Renal cortex interstitium (tissue), 11 donors: ENCODE results near the gene RBM5. TPM values are rescaled to one million over a fixed set of nuclear protein-coding genes. Genes with fewer than 3 reads are reported as not detected.

Experiments
- DNase-seq, 11 donors: peaks; one replicate each; pipeline ENCODE4 v3.0.0-alpha.2; 2013; ENCODE audit warnings: low read depth in 9 of 11, low spot score in 4 of 11; ENCODE audit errors: extremely low read depth in 1 of 11
- polyA plus RNA-seq, 3 donors: library from polyadenylated mRNA; unstranded; fragments of 120-200 nt; gene quantifications; one replicate each; pipeline ENCODE4 v1.2.1, GENCODE V29; 2013; ENCODE audit not compliant: insufficient read length in 3 of 3

The RBM5 gene
- polyA plus RNA-seq, 3 donors = 260 to 395 (median 268) TPM

DNA sequence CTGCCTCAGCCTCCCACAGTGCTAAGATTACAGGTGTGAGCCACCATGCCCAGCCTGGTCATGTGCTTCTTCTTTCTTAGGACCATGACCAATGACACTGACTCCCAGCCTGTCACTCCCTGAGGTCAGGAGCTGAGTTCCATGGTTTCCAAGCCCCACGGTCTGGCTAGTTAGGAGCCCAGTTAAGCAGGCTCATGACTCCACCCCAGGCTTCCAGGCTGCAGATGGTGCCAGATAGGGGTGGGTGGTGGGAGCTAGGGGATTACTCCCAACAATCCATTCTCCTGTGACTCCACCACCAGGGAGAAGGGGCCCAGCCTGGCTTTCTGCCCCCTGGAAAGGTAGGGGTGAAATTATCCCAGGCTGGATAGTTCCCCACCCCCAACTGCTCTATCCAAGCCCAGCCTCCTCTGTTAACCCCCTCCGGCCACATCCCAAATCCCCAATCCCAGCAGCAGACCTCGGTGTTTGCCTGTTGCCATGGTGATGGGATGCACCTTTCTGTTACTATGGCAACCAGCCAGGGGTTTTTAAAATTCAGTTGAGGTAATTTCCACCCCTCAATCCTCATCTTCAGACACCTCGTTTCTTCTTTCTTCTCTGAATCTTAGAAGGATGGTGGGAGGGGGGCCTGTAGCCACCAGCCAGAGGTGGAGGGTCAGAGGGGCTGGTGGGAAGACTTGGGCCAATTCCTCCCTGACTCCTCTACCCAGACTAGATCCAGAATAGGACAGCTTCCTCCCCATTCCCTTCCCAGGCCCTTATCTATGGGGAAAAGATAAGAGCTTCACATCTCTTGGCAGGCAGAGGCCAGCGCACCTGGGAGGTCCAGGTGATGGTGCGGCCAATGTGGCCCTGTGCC lies 43.9 kb downstream of the RBM5 start:
- DNase-seq = no peak

GRCh38 chr3:50133283-50133615 lies 44.5 kb downstream of the RBM5 start:
- no peak for DNase-seq

DNA sequence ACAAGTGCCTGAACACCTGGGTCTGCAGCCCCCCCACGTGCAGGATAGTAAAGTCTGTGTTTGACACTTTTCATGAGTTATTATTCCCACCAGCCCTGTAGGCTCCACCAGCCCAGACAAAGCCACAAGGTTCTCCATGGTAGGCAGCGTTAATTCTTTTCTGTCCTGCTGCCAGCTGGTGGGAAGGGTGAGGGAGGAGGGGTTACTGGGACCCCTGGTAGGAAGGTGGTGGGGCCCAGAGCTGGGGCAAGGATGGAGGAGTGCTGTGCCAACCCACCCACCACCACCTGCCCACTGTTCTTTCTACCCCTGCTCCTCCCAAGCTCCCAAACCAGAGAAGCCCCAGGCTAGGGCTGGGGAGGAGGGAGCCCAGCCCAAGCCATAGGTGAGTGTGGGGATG lies 45.6 kb downstream of the RBM5 start:
- DNase-seq = no peak

GRCh38 chr3:50135964-50136363 lies 47.2 kb downstream of the RBM5 start:
- DNase-seq = no peak

- peak in 1 of 11 donors; percentile 72 for DNase-seq
Measured at GRCh38 chr3:50136714-50137405, 48.1 kb downstream of the RBM5 start.

GRCh38 chr3:50137531-50137930 lies 48.8 kb downstream of the RBM5 start:
- DNase-seq = no peak

- peak in 3 of 11 donors; percentile 74 for DNase-seq
Measured at GRCh38 chr3:50138266-50139200, 49.8 kb downstream of the RBM5 start.

DNA sequence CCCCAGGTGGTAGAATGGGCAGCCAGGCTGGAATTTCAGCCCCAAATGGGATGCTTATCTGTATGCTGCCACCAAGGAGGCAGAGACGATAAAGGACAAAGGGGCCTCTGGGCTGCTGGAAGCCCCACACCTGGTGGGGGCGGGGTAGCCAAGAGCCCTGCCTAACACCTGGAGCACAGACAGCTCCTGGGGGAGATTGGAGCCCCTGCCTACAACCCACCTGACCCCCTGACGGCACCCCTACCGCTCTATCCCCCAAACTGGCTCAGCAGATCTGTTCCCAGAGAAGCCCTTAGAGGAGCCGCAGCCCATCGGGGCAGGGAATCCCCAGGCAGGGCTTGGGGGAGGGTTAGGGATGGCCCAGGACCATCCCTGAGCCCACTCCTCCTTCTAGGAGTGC lies 50.6 kb downstream of the RBM5 start:
- no peak for DNase-seq

DNA sequence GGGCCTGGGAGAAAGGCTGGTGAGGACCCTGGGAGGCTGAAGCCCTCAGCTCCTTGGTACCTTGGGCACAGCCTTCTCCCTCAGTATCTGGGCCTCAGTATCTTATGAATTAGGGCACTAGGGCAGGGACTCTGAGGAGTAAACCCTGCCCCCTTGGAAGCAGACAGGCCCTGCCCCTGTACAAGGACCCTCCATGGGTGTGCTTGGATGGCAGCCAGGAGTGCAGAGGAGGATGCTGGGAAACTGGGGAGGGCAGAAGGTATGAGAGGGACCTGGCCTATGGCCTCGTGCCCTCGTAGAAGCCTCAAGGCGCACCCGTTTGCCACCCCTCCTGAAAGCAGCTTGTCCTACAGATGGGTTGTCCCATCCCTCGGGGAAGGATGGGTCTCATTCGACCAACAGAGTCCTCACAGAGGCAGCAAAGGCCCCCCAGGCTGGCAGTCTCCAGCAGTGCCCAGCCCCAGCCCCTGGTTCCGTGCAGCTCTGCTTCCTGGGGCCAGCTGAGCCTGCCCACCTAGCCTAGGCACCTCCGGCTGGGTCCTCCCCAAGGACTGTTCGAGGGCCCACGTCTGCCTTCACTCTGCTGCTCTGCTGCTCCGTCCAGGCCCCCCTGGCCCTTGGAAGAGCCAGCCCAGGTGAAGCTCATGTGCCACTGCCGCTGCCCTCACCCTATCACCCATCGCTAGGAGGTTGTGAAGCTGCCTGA lies 51.2 kb downstream of the RBM5 start:
- DNase-seq = no peak

DNA sequence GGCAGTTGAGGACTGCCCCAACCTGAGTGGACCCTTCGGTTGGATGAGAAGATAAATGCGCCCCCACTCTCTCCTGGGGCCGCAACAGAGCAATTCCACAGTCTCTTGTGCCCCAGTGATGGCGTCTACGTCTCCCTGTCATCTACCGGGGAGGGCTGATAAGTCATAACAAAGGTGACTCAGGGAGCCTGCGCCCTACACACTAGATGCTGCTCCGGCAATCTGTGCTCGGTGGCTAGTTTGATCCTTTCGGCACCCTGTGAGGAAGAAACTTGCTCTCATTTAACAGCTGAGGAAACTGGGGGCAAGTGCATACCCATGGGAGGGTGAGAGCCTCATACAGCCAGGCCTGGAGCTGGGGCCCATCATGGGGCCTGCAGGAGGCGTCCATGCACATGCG lies 52.3 kb downstream of the RBM5 start:
- DNase-seq = no peak

GRCh38 chr3:50146316-50146901 lies 57.7 kb downstream of the RBM5 start:
- no peak for DNase-seq

DNA sequence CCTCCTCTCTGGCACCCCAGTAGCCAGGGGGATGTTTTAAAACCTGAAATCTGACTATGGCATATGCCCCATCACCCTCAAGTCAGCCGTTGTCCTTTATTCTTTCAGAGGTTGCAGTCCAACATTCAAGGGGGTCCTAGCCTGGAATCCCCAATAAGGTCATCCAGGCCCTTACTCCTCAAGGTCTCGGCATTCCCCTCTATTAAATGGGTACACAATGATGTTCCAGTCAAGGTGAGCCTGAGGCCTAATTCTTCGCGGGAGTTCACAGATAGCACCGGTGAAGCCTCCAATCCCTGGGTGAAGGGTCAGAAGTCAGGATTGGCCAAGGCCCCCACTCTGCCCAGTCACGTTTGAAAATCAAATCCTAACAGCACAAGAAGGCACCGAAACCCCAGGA lies 58.3 kb downstream of the RBM5 start:
- DNase-seq = no peak

GRCh38 chr3:50147447-50147846 lies 58.7 kb downstream of the RBM5 start:
- no peak for DNase-seq

- no peak for DNase-seq
Measured at GRCh38 chr3:50147861-50148260, 59.1 kb downstream of the RBM5 start.

- no peak for DNase-seq
Measured at GRCh38 chr3:50150404-50150750, 61.7 kb downstream of the RBM5 start.

GRCh38 chr3:50150863-50151686 lies 62.4 kb downstream of the RBM5 start:
- peak in 8 of 11 donors; percentile 64 to 89 (median 82) for DNase-seq

- no peak for DNase-seq
Measured at GRCh38 chr3:50151728-50152127, 63.0 kb downstream of the RBM5 start.
